WTC11 (cell line): ENCODE measurements around the gene BCAS3. TPM values are rescaled to one million over a fixed set of nuclear protein-coding genes. Genes with fewer than 3 reads are reported as not detected.

ENCODE experiments used
- ATAC-seq: fragments of 200-7000 bp; cut with Tn5 transposase; 2 replicates; pipeline ENCODE4 v1.10.0; 2021; ENCODE audit warnings: mild to moderate bottlenecking, moderate library complexity
- CTCF ChIA-PET: fragments of 300-600 bp; sonication (Branson Sonifier 250); formaldehyde crosslinking; loops from one replicate; lab custom pipeline; 2021; ENCODE audit warnings: antibody characterized with exemption; lab: Charles Lee
- POLR2A ChIA-PET: fragments of 350-600 bp; sonication (Branson Sonifier 250); formaldehyde crosslinking; loops from one replicate; lab custom pipeline; 2021; ENCODE audit warnings: antibody characterized with exemption; lab: Charles Lee
- DNase-seq: peaks from one replicate; pipeline ENCODE4 v3.0.0; 2021; ENCODE audit warnings: low spot score
- H3K27ac Mint-ChIP-seq: 2 replicates; pipeline ENCODE4 v1.8.0; 2021; ENCODE audit warnings: mixed read lengths
- H3K27me3 Mint-ChIP-seq: 2 replicates; pipeline ENCODE4 v1.8.0; 2021; ENCODE audit warnings: low read depth, mild to moderate bottlenecking, moderate library complexity, mixed read lengths
- H3K36me3 Mint-ChIP-seq: 2 replicates; pipeline ENCODE4 v1.8.0; 2021; ENCODE audit warnings: mixed read lengths
- H3K4me1 Mint-ChIP-seq: 2 replicates; pipeline ENCODE4 v1.8.0; 2022; ENCODE audit warnings: mixed read lengths
- H3K4me3 Mint-ChIP-seq: 2 replicates; pipeline ENCODE4 v1.8.0; 2021; ENCODE audit warnings: mild to moderate bottlenecking, moderate library complexity, mixed read lengths
- H3K9me3 Mint-ChIP-seq: 2 replicates; pipeline ENCODE4 v1.8.0; 2021; ENCODE audit warnings: mixed read lengths
- AR ChIP-seq: fragments of 250-450 bp; sonication (Bioruptor Pico); IDR thresholded peaks from 2 replicates; pipeline ENCODE4 v1.9.0; 2021; ENCODE audit warnings: mild to moderate bottlenecking
- CDX4 ChIP-seq: fragments of 250-450 bp; sonication (Bioruptor Pico); IDR thresholded peaks from 2 replicates; pipeline ENCODE4 v1.9.0; 2021; ENCODE audit warnings: moderate library complexity, mild to moderate bottlenecking, inconsistent platforms, borderline replicate concordance
- CTCF ChIP-seq: fragments of 200-600 bp; IDR thresholded peaks from 2 replicates; pipeline ENCODE4 v1.8.0; 2022; ENCODE audit warnings: antibody characterized with exemption
- ETV6 ChIP-seq: sonication (generic); formaldehyde crosslinking; IDR thresholded peaks from 2 replicates; pipeline ENCODE4 v1.8.1; 2022; ENCODE audit warnings: mild to moderate bottlenecking, missing genetic modification reagents
- FOXJ3 ChIP-seq: sonication (generic); formaldehyde crosslinking; IDR thresholded peaks from 2 replicates; pipeline ENCODE4 v1.9.0; 2021; ENCODE audit warnings: missing genetic modification reagents, mild to moderate bottlenecking, borderline replicate concordance
- NFATC4 ChIP-seq: fragments of 250-450 bp; sonication (Bioruptor Pico); IDR thresholded peaks from 2 replicates; pipeline ENCODE4 v1.9.0; 2021; ENCODE audit warnings: mild to moderate bottlenecking
- OVOL2 ChIP-seq: fragments of 250-450 bp; sonication (Bioruptor Pico); IDR thresholded peaks from 2 replicates; pipeline ENCODE4 v1.9.0; 2021; ENCODE audit warnings: mild to moderate bottlenecking, borderline replicate concordance
- PREB ChIP-seq: sonication (generic); formaldehyde crosslinking; IDR thresholded peaks from 2 replicates; pipeline ENCODE4 v1.8.1; 2022; ENCODE audit warnings: mild to moderate bottlenecking, missing genetic modification reagents, moderate library complexity, borderline replicate concordance
- RORB ChIP-seq: fragments of 250-450 bp; sonication (Bioruptor Pico); IDR thresholded peaks from 2 replicates; pipeline ENCODE4 v1.9.0; 2021; ENCODE audit warnings: mild to moderate bottlenecking
- TEAD1 ChIP-seq: sonication (generic); formaldehyde crosslinking; IDR thresholded peaks from 2 replicates; pipeline ENCODE4 v1.8.0; 2022; ENCODE audit warnings: mild to moderate bottlenecking, missing genetic modification reagents
- TEAD4 ChIP-seq: sonication (generic); formaldehyde crosslinking; IDR thresholded peaks from 2 replicates; pipeline ENCODE4 v1.8.0; 2022; ENCODE audit warnings: mild to moderate bottlenecking, missing genetic modification reagents
- ZBTB43 ChIP-seq: sonication (generic); formaldehyde crosslinking; IDR thresholded peaks from 2 replicates; pipeline ENCODE4 v1.8.1; 2023; ENCODE audit warnings: mild to moderate bottlenecking, missing genetic modification reagents
- ZNF232 ChIP-seq: sonication (generic); formaldehyde crosslinking; IDR thresholded peaks from 2 replicates; pipeline ENCODE4 v1.8.0; 2022; ENCODE audit warnings: mild to moderate bottlenecking, missing genetic modification reagents
- ZNF263 ChIP-seq: sonication (generic); formaldehyde crosslinking; IDR thresholded peaks from 2 replicates; pipeline ENCODE4 v1.8.1; 2022; ENCODE audit warnings: low read depth, mild to moderate bottlenecking, moderate library complexity, missing genetic modification reagents
- ZNF317 ChIP-seq: sonication (generic); formaldehyde crosslinking; IDR thresholded peaks from 2 replicates; pipeline ENCODE4 v1.8.1; 2023; ENCODE audit warnings: low read depth, mild to moderate bottlenecking, moderate library complexity, missing genetic modification reagents, borderline replicate concordance
- ZNF396 ChIP-seq: fragments of 250-450 bp; sonication (Bioruptor Pico); IDR thresholded peaks from 2 replicates; pipeline ENCODE4 v1.8.0; 2021; ENCODE audit warnings: mild to moderate bottlenecking, moderate library complexity, borderline replicate concordance
- ZNF425 ChIP-seq: fragments of 250-450 bp; sonication (Bioruptor Pico); conservative IDR thresholded peaks from 2 replicates; pipeline ENCODE4 v1.9.0; 2021; ENCODE audit warnings: mild to moderate bottlenecking
- total RNA-seq: library from RNA; stranded (reverse); gene quantifications from 3 replicates; pipeline ENCODE4 v1.2.3, GENCODE V29; 2021

BCAS3 gene
- total RNA-seq, 1 experiment from 2014 or later: 15.5 TPM

- TF ChIP-seq AR (no peak), ZNF396 (CRISPR knock-in tag) (no peak), PREB (CRISPR knock-in tag) (no peak), ZNF425 (CRISPR knock-in tag) (no peak), ZNF317 (no peak)
Measured at GRCh38 chr17:61285526-61286320, 608.1 kb downstream of the BCAS3 start (continued).

- peaks cover 35% of the 10 kb centered on the region for H3K4me1 Mint-ChIP-seq
- H3K9me3 Mint-ChIP-seq: peaks cover 12% of the 10 kb centered on the region
- H3K36me3 Mint-ChIP-seq: peaks cover 12% of the 10 kb centered on the region
- no peak overlapping the region for H3K27ac Mint-ChIP-seq
- peaks cover 8% of the 10 kb centered on the region for H3K27me3 Mint-ChIP-seq
- no peak for ATAC-seq
- TF ChIP-seq TEAD4 (CRISPR knock-in tag): no peak
- no peak for DNase-seq
- ChIA-PET CTCF (no interaction called here), POLR2A (interaction anchor here (0.6 kb wide), 1 partner anchor 577 kb away, joined by 6 read pairs; the partner anchor contains the start of gene BRIP1)
- no peak overlapping the region for H3K4me3 Mint-ChIP-seq
Measured at GRCh38 chr17:61286449-61286848, 608.8 kb downstream of the BCAS3 start.

- CTCF ChIA-PET: no interaction called here
- no peaks in the 10 kb centered on the region for H3K9me3 Mint-ChIP-seq
- TF ChIP-seq RORB (no peak), CDX4 (no peak), NFATC4 (CRISPR knock-in tag) (no peak), ZNF232 (no peak), ZNF263 (CRISPR knock-in tag) (no peak), TEAD1 (CRISPR knock-in tag) (no peak), OVOL2 (CRISPR knock-in tag) (no peak), FOXJ3 (CRISPR knock-in tag) (no peak), CTCF (no peak), ZNF425 (CRISPR knock-in tag) (no peak), ZBTB43 (CRISPR knock-in tag) (no peak), ETV6 (CRISPR knock-in tag) (no peak)
Measured at GRCh38 chr17:61289408-61290385, 612.0 kb downstream of the BCAS3 start.

More at GRCh38 chr17:61289408-61290385, 612.0 kb downstream of the BCAS3 start:
- H3K27ac Mint-ChIP-seq: no peak overlapping the region
- DNase-seq (no peak), ATAC-seq (no peak)
- POLR2A ChIA-PET: no interaction called here
- no peak overlapping the region for H3K4me3 Mint-ChIP-seq
- H3K27me3 Mint-ChIP-seq: no peaks in the 10 kb centered on the region; the same call in none of the 2 replicates
- H3K4me1 Mint-ChIP-seq: peaks cover 34% of the 10 kb centered on the region
- H3K36me3 Mint-ChIP-seq: no peaks in the 10 kb centered on the region
